Esophagus squamous epithelium (tissue), 4 donors: ENCODE data around the gene SAYSD1.

Source experiments
- POLR2A ChIP-seq, 4 donors: fragments of 450-650 bp; IDR thresholded peaks; one replicate each; pipeline ENCODE4 v1.6.1; 2017; ENCODE audit warnings: antibody characterized with exemption in 4 of 4, mild to moderate bottlenecking in 4 of 4, moderate library complexity in 3 of 4
- TF ChIP-seq, protein P1 (sequence below), 6 experiments: fragments of 450-650 bp in 4 of 6; fragments of 200-600 bp in 2 of 6; sonication (generic) in 2 of 6; IDR thresholded peaks; one replicate each; pipeline ENCODE4 v1.5.1; 2016 to 2019; ENCODE audit warnings: antibody characterized with exemption in 6 of 6, mild to moderate bottlenecking in 4 of 6, moderate library complexity in 4 of 6

DNA sequence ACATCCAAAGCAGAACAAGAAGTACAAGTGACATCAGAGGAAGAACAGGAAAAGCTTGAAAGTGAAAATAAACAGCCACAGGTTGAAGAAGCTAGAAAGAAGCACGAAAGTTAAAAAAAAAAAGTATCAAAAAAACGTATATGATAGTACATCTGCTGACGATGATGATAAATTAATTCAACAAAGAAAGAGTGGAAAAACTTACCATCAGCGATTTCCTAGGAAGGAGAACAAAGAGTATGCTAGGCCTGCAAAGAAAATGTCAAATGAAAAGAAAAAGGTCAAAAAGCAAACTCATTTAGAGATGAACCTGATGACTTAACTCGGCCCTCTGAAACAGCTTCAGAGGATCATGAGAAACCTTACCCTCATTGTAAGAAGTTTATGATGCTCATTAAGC lies 3.7 kb downstream of the SAYSD1 start:
- TF ChIP-seq, protein P1, sequence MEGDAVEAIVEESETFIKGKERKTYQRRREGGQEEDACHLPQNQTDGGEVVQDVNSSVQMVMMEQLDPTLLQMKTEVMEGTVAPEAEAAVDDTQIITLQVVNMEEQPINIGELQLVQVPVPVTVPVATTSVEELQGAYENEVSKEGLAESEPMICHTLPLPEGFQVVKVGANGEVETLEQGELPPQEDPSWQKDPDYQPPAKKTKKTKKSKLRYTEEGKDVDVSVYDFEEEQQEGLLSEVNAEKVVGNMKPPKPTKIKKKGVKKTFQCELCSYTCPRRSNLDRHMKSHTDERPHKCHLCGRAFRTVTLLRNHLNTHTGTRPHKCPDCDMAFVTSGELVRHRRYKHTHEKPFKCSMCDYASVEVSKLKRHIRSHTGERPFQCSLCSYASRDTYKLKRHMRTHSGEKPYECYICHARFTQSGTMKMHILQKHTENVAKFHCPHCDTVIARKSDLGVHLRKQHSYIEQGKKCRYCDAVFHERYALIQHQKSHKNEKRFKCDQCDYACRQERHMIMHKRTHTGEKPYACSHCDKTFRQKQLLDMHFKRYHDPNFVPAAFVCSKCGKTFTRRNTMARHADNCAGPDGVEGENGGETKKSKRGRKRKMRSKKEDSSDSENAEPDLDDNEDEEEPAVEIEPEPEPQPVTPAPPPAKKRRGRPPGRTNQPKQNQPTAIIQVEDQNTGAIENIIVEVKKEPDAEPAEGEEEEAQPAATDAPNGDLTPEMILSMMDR (IDR thresholded peaks at IDR 0.05), result no peak
- no peak for TF ChIP-seq POLR2A (IDR thresholded peaks at IDR 0.05)
